ENCODE results near the gene RFTN1. TPM values are rescaled to one million over a fixed set of nuclear protein-coding genes. Genes with fewer than 3 reads are reported as not detected.

Gene RFTN1
- total and polyA plus RNA-seq, 2 of the 8 experiments (the other 6 are each of a cell fraction or from before 2014, with no cell fraction given), result 4.6 to 6.7 TPM

DNA sequence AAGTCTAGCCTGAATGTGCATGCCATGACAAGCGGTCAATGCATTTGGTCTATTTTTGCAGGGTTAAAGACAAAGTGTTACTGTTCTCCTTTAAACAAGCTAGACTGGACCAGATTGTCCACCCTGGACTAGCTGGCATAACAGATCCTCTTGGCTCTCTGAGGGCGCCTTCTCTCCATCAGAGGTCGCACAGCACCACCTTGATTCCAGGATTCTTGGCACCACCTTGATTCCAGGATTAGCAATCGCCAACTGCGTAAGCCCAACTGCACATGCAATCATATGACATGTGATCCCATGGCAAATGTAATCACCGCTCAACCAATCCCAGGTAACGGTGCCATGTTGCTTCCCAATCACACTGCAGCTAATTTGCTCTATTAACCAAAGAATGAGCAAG lies 149.9 kb downstream of the RFTN1 start:
- Histone ChIP-seq H3K14ac (ENCODE audit: insufficient read length) (no peak overlapping the region), H3K79me2 (ENCODE audit: control insufficient read depth in 1 of 2, insufficient read depth in 2 of 2, low read length in 2 of 2) (no peaks in the 10 kb centered on the region), H3K56ac (replicated peaks; ENCODE audit: insufficient read length, low read depth, low read length) (no peak overlapping the region), H4K20me1 (replicated peaks in 1 of 2; ENCODE audit: control insufficient read depth in 1 of 2, insufficient read depth in 2 of 2, low read length in 2 of 2) (no peaks in the 10 kb centered on the region), H3K4me1 (replicated peaks in 1 of 4; ENCODE audit: control insufficient read depth in 3 of 4, insufficient read depth in 4 of 4, low read length in 3 of 4) (no peaks in the 10 kb centered on the region), H4K91ac (replicated peaks; ENCODE audit: insufficient read length, low read length) (no peak overlapping the region), H2AK5ac (ENCODE audit: low read depth, low read length) (no peak overlapping the region), H3K9ac (replicated peaks in 1 of 4; ENCODE audit: extremely low read depth in 1 of 4, low read depth in 3 of 4, low read length in 3 of 4) (no peak overlapping the region), H2BK20ac (ENCODE audit: low read length) (no peak overlapping the region), H3K36me3 (ENCODE audit: control insufficient read depth in 2 of 4, insufficient read depth in 4 of 4, low read length in 3 of 4) (no peaks in the 10 kb centered on the region), H2BK5ac (ENCODE audit: low read depth, low read length) (no peak overlapping the region), H3K4ac (replicated peaks; ENCODE audit: insufficient read length, low read depth, low read length) (no peak overlapping the region), H3K23me2 (ENCODE audit: low read depth, low read length) (no peaks in the 10 kb centered on the region), H3K23ac (ENCODE audit: insufficient read length) (no peak overlapping the region), H3K18ac (ENCODE audit: extremely low read depth, low read length) (no peak overlapping the region), H2AFZ (ENCODE audit: low read length) (no peak overlapping the region), H2BK12ac (ENCODE audit: low read depth, low read length) (no peak overlapping the region), H3K9me3 (ENCODE audit: insufficient read depth in 2 of 2, low read depth in 1 of 2, low read length in 1 of 2) (no peaks in the 10 kb centered on the region), H3K79me1 (ENCODE audit: low read depth, low read length) (no peaks in the 10 kb centered on the region), H3K27ac (ENCODE audit: low read depth, low read length) (no peak overlapping the region), H2BK120ac (replicated peaks; ENCODE audit: low read depth, low read length) (no peak overlapping the region), H3K4me3 (ENCODE audit: extremely low read depth in 1 of 4, insufficient read depth in 2 of 4, low read depth in 3 of 4, low read length in 4 of 4) (no peak overlapping the region), H3K27me3 (replicated peaks in 1 of 4; ENCODE audit: control insufficient read depth in 3 of 4, extremely low read depth in 1 of 4, insufficient read depth in 3 of 4, low read length in 3 of 4) (no peaks in the 10 kb centered on the region), H3K4me2 (ENCODE audit: insufficient read depth in 1 of 2, low read depth in 2 of 2, low read length in 2 of 2) (no peak overlapping the region), H4K5ac (ENCODE audit: insufficient read length, low read depth, low read length) (no peak overlapping the region), H2BK15ac (ENCODE audit: low read length) (no peak overlapping the region), H4K8ac (ENCODE audit: extremely low read depth, insufficient read depth, low read length) (no peak overlapping the region)
- ChIA-PET CTCF (ENCODE audit: partially characterized antibody) (interaction anchor here (0.9 to 4.0 kb wide), 8 partner anchors 20 to 187 kb away, joined by 3 to 26 read pairs (median 4); no protein-coding TSS in a partner anchor), POLR2A (ENCODE audit: partially characterized antibody) (no interaction called here)
- TF ChIP-seq CHD2 (IDR thresholded peaks at IDR 0.05; ENCODE audit: low read length), result no peak
- TF ChIP-seq NANOG (IDR thresholded peaks at IDR 0.05; ENCODE audit: insufficient read depth, low read depth, low read length, poor library complexity, severe bottlenecking), result no peak
- no peak for TF ChIP-seq JUND (IDR thresholded peaks at IDR 0.05; ENCODE audit: low read length)
- no peak for TF ChIP-seq FOSL1 (IDR thresholded peaks at IDR 0.05; ENCODE audit: insufficient read depth, low read depth, low read length)
- TF ChIP-seq EP300 (IDR thresholded peaks at IDR 0.05; ENCODE audit: borderline replicate concordance in 1 of 2, low read depth in 2 of 2, low read length in 2 of 2), result no peak
- DNase-seq (ENCODE audit: low read depth in 1 of 2, low spot score in 2 of 2) (no peak), FAIRE-seq (no peak)
- 89% methylated on average over 7 of the region's 7 CpGs; no CpG with 5 or more reads in 1 of the 2 experiments for WGBS, 2 experiments (ENCODE audit: extremely low coverage in 1 of 2, insufficient coverage in 1 of 2, insufficient read length in 1 of 2, insufficient replicate concordance in 2 of 2, low coverage in 1 of 2, low lambda C conversion rate in 2 of 2, missing lambda C conversion rate in 1 of 2)

Measured in H1 (cell line).